HCT116 (cell line): ENCODE measurements around the gene CDCA7.

ENCODE experiments used
- EZH2 ChIP-seq: fragments of 200-600 bp; sonication (generic); IDR thresholded peaks from 2 replicates; pipeline ENCODE4 v1.6.1; 2017; ENCODE audit warnings: antibody characterized with exemption, mixed run types
- POLR2A ChIP-seq: IDR thresholded peaks from 2 replicates; pipeline ENCODE4 v1.7.0; 2011; ENCODE audit warnings: borderline replicate concordance; ENCODE audit not compliant: insufficient read depth, insufficient read length; ENCODE audit errors: extremely low read depth

DNA sequence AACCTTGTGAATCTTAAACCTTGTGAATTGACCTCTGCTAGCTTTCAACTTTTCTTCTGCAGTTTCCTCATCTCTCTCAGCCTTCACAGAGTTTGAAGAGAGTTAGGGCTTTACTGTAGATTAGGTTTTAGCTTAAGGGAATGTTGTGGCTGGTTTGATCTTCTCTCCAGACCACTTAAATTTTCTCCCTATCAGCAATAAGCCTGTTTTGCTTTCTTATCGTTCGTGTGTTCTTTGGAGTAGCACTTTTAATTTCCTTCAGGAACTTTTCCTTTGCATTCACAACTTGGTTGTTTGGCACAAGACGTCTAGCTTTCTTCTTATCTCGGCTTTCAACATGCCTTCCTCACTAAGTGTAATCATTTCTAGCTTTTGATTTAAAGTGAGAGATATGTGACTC is 2.8 kb upstream of the CDCA7 start:
- no peak for TF ChIP-seq POLR2A
- no peak for TF ChIP-seq EZH2
